ENCODE data around the gene ZNF521. TPM values are rescaled to one million over a fixed set of nuclear protein-coding genes. Genes with fewer than 3 reads are reported as not detected.

Gene ZNF521
- total RNA-seq, 1 donor from 2014 or later: not detected

DNA sequence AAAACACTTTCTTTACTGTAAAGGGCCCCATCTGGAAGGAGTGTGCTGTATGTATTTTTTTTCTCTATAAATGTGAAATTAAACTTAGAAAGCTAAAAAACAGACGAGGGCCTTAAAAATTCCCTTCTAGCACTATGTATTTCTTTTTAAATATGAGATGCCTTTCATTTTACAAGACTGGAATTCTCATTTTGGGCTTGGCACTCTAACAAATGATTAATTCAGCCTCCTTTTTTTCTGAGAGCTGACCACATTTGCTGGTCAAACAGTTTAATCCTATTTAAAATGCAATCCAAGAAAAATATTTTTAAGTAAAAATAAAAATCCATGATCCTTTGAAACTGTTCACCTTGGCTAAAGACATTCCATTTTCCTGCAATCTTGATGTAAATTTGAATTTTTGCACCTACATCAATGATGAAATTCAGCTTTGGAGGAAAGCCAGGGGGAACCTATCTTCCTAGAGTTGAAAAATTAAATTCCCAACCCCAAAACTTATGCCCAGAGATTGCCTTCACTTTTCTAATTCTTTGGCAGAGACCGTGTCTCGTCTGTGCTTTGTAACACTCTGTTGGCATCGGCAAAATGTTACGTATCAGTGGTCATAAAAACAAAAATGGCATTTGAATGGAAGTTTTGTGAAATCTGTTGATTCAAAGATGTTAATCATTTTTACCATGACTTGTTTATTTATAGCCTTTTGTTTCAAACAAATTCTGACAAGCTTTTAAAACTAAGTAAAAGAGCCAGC lies 284.5 kb downstream of the ZNF521 start:
- Mint-ChIP-seq H3K27ac (no peak overlapping the region), H3K4me1 (ENCODE audit: low read depth) (no peaks in the 10 kb centered on the region), H3K9me3 (no peaks in the 10 kb centered on the region), H3K36me3 (ENCODE audit: low read depth) (no peaks in the 10 kb centered on the region), H3K4me3 (ENCODE audit: low read depth) (no peak overlapping the region), H3K27me3 (ENCODE audit: low read depth) (no peaks in the 10 kb centered on the region)
- intact Hi-C loops (cut with micrococcal nuclease): no loop called here
- DNase-seq (ENCODE audit: low spot score): no peak

DNA sequence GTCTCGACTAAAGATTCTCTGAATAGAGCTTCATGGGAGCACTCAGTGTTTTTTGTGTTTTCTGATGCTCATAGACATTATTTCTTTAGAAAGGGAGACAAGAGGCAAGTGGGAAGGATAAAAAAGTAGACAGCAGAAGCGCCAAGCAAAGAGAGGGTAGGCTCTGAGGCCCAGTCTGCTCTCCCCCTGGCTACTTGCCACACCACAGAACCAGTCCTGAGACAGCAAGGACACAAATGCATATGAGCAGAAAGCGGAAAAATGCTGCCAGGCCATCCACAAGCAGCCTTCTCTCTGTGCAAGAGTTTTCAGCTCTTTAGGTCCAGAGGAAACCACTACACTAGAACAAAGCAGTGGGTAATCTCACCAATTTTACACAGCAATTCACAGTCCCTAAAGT lies 285.4 kb downstream of the ZNF521 start:
- no peaks in the 10 kb centered on the region for H3K4me1 Mint-ChIP-seq (ENCODE audit: low read depth)
- H3K27me3 Mint-ChIP-seq (ENCODE audit: low read depth): no peaks in the 10 kb centered on the region
- DNase-seq (ENCODE audit: low spot score): no peak
- no peak overlapping the region for H3K27ac Mint-ChIP-seq
- no peaks in the 10 kb centered on the region for H3K9me3 Mint-ChIP-seq
- no peaks in the 10 kb centered on the region for H3K36me3 Mint-ChIP-seq (ENCODE audit: low read depth)
- H3K4me3 Mint-ChIP-seq (ENCODE audit: low read depth): no peak overlapping the region
- intact Hi-C loops (cut with micrococcal nuclease): no loop called here

DNA sequence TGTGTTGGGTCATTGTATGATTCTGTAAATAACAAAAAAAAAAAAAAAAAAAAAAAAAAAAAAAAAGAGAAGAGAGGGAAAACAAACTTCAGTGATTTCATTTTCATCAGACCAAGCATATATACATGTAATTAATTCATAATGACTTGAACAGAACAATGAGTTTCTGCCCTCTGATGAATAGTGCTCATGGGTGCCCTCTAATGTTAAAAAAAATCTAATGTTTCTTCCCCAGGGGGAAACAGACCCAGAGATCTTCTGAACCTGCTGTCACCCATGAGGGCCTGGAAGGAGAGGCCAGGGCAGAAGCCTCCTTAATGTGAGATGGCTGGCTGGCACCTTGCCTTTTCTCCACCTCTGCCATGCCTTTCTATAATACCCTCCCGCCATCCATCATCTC lies 289.2 kb downstream of the ZNF521 start:
- DNase-seq (ENCODE audit: low spot score): no peak
- Mint-ChIP-seq H3K27ac (no peak overlapping the region), H3K4me1 (ENCODE audit: low read depth) (no peaks in the 10 kb centered on the region), H3K27me3 (ENCODE audit: low read depth) (no peaks in the 10 kb centered on the region), H3K36me3 (ENCODE audit: low read depth) (no peaks in the 10 kb centered on the region), H3K4me3 (ENCODE audit: low read depth) (no peak overlapping the region), H3K9me3 (no peaks in the 10 kb centered on the region)
- intact Hi-C loops (cut with micrococcal nuclease): no loop called here

DNA sequence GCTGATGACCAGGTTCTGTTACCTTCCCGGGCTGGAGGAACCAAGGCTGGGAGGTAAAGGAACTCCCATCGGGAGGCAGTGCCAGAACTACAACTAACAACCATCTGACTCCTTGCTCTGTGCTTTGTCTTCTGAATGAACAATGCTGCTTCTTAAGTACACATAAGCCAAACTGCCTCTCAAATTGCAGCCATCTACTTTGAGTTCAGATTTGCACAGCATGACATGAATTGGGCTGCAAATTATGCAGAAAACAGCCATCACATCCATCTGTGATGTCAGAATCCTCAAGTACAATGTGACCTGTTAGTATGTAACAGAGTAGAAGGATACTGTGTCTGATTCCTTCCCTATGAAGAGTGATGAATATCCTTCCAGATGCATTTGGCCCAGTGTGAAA lies 290.6 kb downstream of the ZNF521 start:
- no peaks in the 10 kb centered on the region for H3K4me1 Mint-ChIP-seq (ENCODE audit: low read depth)
- no peaks in the 10 kb centered on the region for H3K36me3 Mint-ChIP-seq (ENCODE audit: low read depth)
- DNase-seq (ENCODE audit: low spot score): no peak
- no peak overlapping the region for H3K4me3 Mint-ChIP-seq (ENCODE audit: low read depth)
- H3K27ac Mint-ChIP-seq: no peak overlapping the region
- H3K9me3 Mint-ChIP-seq: no peaks in the 10 kb centered on the region
- intact Hi-C loops (cut with micrococcal nuclease): no loop called here
- no peaks in the 10 kb centered on the region for H3K27me3 Mint-ChIP-seq (ENCODE audit: low read depth)

DNA sequence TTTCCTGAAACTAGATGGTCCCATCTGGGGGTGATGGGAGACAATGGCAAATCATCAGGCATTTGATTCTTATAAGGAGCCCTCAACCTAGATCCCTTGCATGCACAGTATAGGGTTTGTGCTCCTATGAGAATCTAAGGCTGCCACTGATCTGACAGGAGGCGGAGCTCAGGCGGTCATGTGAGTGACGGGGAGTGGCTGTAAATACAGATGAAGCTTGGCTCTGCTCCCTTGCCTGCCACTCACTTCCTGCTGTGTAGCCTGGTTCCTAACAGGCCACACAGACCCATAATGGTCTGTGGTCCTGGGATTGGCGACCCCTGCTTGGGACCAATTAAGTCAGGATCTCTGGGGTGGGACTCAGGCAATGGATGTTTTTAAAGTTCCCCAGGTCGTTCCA lies 293.4 kb downstream of the ZNF521 start:
- Mint-ChIP-seq H3K4me1 (ENCODE audit: low read depth) (no peaks in the 10 kb centered on the region), H3K36me3 (ENCODE audit: low read depth) (no peaks in the 10 kb centered on the region), H3K27me3 (ENCODE audit: low read depth) (no peaks in the 10 kb centered on the region), H3K4me3 (ENCODE audit: low read depth) (no peak overlapping the region), H3K9me3 (no peaks in the 10 kb centered on the region), H3K27ac (no peak overlapping the region)
- intact Hi-C loops (cut with micrococcal nuclease): no loop called here
- DNase-seq (ENCODE audit: low spot score): no peak

DNA sequence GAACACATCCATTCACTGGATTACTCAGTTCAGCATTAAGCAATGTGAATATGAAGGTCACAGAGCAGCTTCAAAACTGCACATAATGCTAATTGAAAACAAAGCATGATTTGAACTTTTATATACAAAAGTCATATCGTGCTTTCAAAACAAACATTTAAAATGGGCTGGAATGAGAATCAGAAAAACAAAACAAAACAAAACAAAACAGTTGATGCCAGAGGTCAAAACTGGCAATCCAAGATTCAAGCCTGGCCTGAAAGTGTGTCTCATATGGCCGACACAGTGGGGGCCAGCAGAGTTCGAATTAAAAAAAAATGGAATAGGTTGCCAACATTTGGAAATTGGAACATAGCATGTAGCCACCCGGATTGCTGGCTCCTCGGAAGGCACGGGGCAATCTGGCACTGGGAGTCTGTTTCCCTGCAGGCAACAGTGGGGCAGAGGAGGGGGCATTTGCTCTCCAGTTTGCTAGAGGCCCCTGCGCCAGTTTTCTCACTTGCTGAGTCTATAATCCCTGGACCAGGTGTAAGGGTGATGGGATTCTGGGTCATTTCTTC lies 294.4 kb downstream of the ZNF521 start:
- H3K27me3 Mint-ChIP-seq (ENCODE audit: low read depth): no peaks in the 10 kb centered on the region
- no peak overlapping the region for H3K27ac Mint-ChIP-seq
- no peak overlapping the region for H3K4me3 Mint-ChIP-seq (ENCODE audit: low read depth)
- DNase-seq (ENCODE audit: low spot score): no peak
- intact Hi-C loops (cut with micrococcal nuclease): no loop called here
- no peaks in the 10 kb centered on the region for H3K36me3 Mint-ChIP-seq (ENCODE audit: low read depth)
- no peaks in the 10 kb centered on the region for H3K4me1 Mint-ChIP-seq (ENCODE audit: low read depth)
- no peaks in the 10 kb centered on the region for H3K9me3 Mint-ChIP-seq

DNA sequence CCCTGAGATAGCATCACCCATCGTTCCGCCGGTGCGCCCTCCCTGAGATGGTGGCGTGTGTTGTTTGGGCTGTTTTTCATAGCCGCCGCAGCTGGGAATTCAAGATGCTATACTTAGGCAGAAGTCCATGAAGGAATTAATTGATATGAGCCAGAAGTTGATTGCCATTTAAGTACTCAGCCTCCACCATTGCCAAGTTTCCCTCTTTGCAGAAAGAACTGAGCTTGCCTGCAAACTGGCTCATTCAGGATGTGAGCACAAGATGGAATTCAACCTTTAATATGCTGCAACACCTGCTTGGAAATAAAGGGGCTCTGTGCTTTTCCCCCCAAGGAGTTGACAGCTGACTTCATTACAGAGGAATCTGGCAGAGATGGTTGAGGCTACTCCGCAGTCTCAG lies 295.5 kb downstream of the ZNF521 start:
- intact Hi-C loops (cut with micrococcal nuclease): no loop called here

DNA sequence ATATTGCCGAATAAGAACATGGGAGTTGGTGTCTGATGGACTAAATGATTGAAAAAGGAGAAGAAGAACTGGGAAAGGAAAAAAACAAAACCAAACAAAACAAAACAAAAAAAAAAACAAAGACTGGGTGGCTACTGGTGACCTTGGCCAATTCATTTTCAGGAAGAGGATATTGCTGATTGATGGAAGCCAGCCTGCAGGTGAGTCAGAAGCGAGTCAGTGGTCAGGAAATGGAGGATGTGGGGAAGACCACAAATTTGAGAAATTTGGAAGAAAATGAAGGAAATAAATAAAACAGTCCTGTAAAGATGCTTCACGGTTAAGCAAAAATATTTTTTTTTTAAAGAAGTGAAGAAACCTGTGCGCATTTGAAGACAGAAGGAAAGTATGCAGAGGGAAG lies 296.9 kb downstream of the ZNF521 start:
- H3K9me3 Mint-ChIP-seq: no peaks in the 10 kb centered on the region
- no peak overlapping the region for H3K27ac Mint-ChIP-seq
- DNase-seq (ENCODE audit: low spot score): no peak
- no peaks in the 10 kb centered on the region for H3K27me3 Mint-ChIP-seq (ENCODE audit: low read depth)
- H3K4me3 Mint-ChIP-seq (ENCODE audit: low read depth): no peak overlapping the region
- intact Hi-C loops (cut with micrococcal nuclease): no loop called here
- H3K4me1 Mint-ChIP-seq (ENCODE audit: low read depth): no peaks in the 10 kb centered on the region
- no peaks in the 10 kb centered on the region for H3K36me3 Mint-ChIP-seq (ENCODE audit: low read depth)

More for the DNA sequence above, 295.5 kb downstream of the ZNF521 start:
- Mint-ChIP-seq H3K27ac (no peak overlapping the region), H3K4me3 (ENCODE audit: low read depth) (no peak overlapping the region), H3K27me3 (ENCODE audit: low read depth) (no peaks in the 10 kb centered on the region), H3K36me3 (ENCODE audit: low read depth) (no peaks in the 10 kb centered on the region), H3K9me3 (no peaks in the 10 kb centered on the region), H3K4me1 (ENCODE audit: low read depth) (no peaks in the 10 kb centered on the region)
- DNase-seq (ENCODE audit: low spot score): no peak

DNA sequence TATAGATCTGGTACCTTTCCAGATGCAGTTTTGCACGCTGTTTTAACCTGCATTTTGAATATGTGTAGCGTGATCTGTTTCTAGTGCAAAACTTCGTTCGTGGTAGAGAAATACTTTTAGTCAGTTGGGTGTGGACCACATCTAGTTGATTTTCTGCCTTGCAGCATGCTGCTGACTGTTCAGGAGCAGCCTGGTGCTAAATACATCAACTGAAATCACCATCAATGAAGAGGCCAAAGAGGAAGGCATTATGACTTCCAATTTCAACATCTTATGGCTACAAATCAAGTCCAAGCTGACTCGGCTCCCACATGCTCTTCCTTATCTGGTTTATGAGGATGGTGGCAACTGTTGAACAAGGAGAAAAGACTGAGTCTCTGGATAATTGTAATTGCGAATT lies 298.5 kb downstream of the ZNF521 start:
- H3K4me3 Mint-ChIP-seq (ENCODE audit: low read depth): no peak overlapping the region

DNA sequence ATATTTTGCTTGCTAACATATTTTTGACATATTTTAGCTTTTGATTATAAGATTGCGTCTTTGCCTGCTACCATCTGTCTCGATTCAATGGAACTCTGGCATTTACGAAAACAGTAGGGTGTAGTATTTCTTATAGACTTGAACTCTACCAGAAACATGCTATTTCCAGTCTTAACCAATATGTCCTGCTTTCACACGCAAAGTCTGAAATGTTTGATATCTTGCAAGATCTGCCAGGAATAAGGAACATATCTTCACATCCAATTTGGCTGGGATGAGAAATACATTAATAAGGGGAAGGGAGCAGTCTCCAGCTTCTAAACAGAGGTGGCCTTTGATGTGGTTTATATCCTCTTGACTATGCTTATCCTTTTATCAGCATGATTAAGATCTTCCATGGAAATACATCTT lies 299.4 kb downstream of the ZNF521 start:
- H3K4me1 Mint-ChIP-seq (ENCODE audit: low read depth): no peaks in the 10 kb centered on the region
- H3K27me3 Mint-ChIP-seq (ENCODE audit: low read depth): no peaks in the 10 kb centered on the region
- H3K36me3 Mint-ChIP-seq (ENCODE audit: low read depth): no peaks in the 10 kb centered on the region
- no peak overlapping the region for H3K4me3 Mint-ChIP-seq (ENCODE audit: low read depth)
- H3K27ac Mint-ChIP-seq: no peak overlapping the region
- DNase-seq (ENCODE audit: low spot score): no peak
- intact Hi-C loops (cut with micrococcal nuclease): no loop called here
- H3K9me3 Mint-ChIP-seq: no peaks in the 10 kb centered on the region

More for the DNA sequence above, 298.5 kb downstream of the ZNF521 start:
- Mint-ChIP-seq H3K36me3 (ENCODE audit: low read depth) (no peaks in the 10 kb centered on the region), H3K27me3 (ENCODE audit: low read depth) (no peaks in the 10 kb centered on the region), H3K27ac (no peak overlapping the region), H3K9me3 (no peaks in the 10 kb centered on the region), H3K4me1 (ENCODE audit: low read depth) (no peaks in the 10 kb centered on the region)
- intact Hi-C loops (cut with micrococcal nuclease): no loop called here
- DNase-seq (ENCODE audit: low spot score): no peak

DNA sequence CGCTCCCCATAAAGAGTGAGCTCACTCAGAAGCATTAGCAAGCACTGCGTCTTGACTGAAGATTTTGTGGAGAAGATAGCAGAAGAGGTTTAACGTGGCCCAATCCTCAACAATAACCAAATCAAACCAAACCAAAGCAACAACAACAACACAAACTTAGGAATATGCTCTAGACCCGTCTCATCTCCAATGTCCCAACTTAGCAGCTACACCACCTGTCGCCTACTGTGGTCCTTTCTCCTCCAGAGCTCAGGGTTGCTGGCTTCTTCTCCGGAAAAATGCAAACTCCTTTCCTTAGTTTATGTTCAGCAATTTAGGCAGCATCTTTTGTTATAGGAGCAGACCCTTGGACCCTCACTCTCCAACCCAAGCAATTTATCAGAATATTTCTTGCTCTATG lies 301.4 kb downstream of the ZNF521 start:
- Mint-ChIP-seq H3K4me3 (ENCODE audit: low read depth) (no peak overlapping the region), H3K4me1 (ENCODE audit: low read depth) (no peaks in the 10 kb centered on the region), H3K27me3 (ENCODE audit: low read depth) (no peaks in the 10 kb centered on the region), H3K9me3 (no peaks in the 10 kb centered on the region), H3K36me3 (ENCODE audit: low read depth) (no peaks in the 10 kb centered on the region), H3K27ac (no peak overlapping the region)
- intact Hi-C loops (cut with micrococcal nuclease): no loop called here
- DNase-seq (ENCODE audit: low spot score): no peak

DNA sequence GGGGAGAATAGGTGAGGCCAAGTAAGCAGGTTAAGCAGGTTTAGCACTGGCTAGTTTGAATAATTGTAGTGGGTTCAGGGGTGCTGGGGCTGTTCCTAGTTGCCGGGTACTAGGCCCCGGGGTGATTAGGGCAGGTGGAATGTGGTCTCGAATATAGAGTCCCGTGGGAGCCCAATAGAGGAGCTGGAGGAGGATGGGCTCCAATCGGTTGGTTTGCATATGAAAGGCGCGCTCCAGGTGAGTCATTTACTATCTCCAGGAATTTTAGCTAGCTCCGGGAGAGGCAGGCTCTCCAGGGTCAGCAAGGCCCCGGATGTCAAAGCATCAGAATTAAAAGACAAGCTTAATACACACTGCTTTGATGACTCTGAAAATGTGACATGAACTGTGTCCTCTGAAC lies 304.0 kb downstream of the ZNF521 start:
- no peak for DNase-seq (ENCODE audit: low spot score)
- no peak overlapping the region for H3K4me3 Mint-ChIP-seq (ENCODE audit: low read depth)
- intact Hi-C loops (cut with micrococcal nuclease): no loop called here
- no peak overlapping the region for H3K27ac Mint-ChIP-seq
- no peaks in the 10 kb centered on the region for H3K4me1 Mint-ChIP-seq (ENCODE audit: low read depth)
- H3K9me3 Mint-ChIP-seq: no peaks in the 10 kb centered on the region
- no peaks in the 10 kb centered on the region for H3K27me3 Mint-ChIP-seq (ENCODE audit: low read depth)
- no peaks in the 10 kb centered on the region for H3K36me3 Mint-ChIP-seq (ENCODE audit: low read depth)

DNA sequence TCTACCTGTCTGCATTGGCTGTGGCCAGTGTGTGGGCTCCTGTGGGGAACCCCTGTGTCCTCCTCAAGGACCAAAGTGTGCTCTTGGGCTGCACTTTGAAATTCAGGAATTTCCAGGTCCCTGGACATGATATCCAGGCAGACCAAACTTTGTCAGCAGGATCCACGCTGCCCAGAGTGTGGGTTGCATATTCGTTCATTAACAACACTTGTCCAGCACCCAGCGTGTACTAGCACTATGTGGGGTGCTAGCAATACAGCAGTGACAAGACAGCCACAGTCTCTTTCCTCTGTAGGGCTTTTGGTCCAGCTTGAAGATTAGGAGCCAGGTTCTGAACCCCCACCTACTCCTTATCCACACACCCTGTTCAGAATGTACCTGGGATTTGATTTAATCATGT lies 304.5 kb downstream of the ZNF521 start:
- H3K36me3 Mint-ChIP-seq (ENCODE audit: low read depth): no peaks in the 10 kb centered on the region
- no peak overlapping the region for H3K4me3 Mint-ChIP-seq (ENCODE audit: low read depth)
- intact Hi-C loops (cut with micrococcal nuclease): no loop called here
- H3K9me3 Mint-ChIP-seq: no peaks in the 10 kb centered on the region
- no peaks in the 10 kb centered on the region for H3K4me1 Mint-ChIP-seq (ENCODE audit: low read depth)
- H3K27ac Mint-ChIP-seq: no peak overlapping the region
- no peaks in the 10 kb centered on the region for H3K27me3 Mint-ChIP-seq (ENCODE audit: low read depth)
- DNase-seq (ENCODE audit: low spot score): no peak

All from activated T-helper 2 cell treated with anti-CD3 and anti-CD28 coated beads, Interferon-gamma antibody, Interleukin-2, Interleukin-4, amounts not matched to agents 10 μg/mL and 5 μg/mL and 100 μg/mL, durations not matched to agents 14 hours and 24 hours and 36 hours (primary cell).